Measurements from ENCODE around the gene LHFPL3. TPM values are rescaled to one million over a fixed set of nuclear protein-coding genes. Genes with fewer than 3 reads are reported as not detected.
A peak's percentile ranks its signal among the peaks of the same experiment; 100 is the strongest.

Gene LHFPL3
- total RNA-seq, 2 donors from 2014 or later = not detected

DNA sequence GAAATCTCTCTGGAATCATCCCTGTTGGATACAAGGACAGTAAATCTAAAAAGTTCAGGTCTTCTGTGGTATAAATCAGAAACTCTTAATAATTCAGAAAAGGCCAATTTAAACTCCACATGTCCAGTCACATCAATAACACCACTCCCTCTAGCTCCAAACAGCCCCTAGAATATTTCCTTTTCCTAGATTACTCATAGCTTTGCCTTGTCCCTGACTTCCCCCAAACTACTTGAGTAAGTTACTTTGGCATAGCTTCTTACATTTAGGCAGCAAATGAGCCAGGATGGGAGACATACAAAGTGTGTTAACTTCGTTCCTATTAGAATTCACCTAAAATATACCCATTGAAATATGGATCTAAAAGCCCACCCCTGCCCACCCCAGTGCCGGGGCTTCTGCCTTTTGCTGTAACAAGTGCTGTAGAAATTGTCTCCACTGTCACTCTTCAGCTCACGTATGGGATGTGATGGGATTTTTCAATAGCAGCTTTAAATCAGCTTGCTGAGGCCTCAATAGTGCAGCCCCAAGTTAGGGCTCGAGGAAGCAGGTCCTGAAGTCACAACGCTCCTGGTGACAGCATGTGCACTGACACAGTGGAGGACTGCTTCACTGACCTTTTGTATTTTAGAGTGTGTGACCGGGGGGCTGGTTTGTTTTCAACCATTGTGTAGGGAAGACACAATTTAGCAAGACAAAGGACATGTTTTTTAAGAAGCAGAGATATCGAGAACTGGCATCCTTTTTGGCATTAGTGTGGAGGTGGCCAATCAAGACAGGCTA lies 467.4 kb downstream of the LHFPL3 start:
- no peak for ATAC-seq
- no peaks in the 10 kb centered on the region for H3K9me3 Mint-ChIP-seq
- H3K4me1 Mint-ChIP-seq (ENCODE audit: low read depth in 2 of 2) = no peaks in the 10 kb centered on the region

DNA sequence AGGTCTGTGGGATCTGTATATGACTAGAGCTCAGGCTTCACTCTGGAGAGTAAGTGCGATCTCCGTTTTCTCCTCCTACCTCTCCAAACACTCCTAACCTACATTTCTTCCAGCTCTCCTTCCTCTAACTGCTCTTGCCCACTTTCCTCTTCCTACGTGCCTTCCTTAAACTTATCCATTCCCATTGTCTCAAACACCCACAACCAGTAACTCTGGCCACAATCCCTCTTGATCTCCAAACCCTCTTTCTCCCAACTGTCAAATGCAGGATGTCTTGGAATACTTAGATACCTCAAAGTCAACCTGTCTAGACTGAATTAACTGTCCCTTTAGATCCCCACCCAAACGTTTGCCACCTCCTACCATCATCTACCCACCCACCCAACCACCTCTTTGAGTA lies 471.9 kb downstream of the LHFPL3 start:
- DNase-seq (ENCODE audit: low spot score) = no peak
- Mint-ChIP-seq H3K4me3 (no peak overlapping the region), H3K27me3 (peaks cover 23 to 43% of the 10 kb centered on the region in 2 donors), H3K4me1 (ENCODE audit: low read depth in 2 of 2) (no peaks in the 10 kb centered on the region), H3K36me3 (no peaks in the 10 kb centered on the region), H3K9me3 (no peaks in the 10 kb centered on the region), H3K27ac (no peak overlapping the region)
- no peak for ATAC-seq

More for the DNA sequence above, 467.4 kb downstream of the LHFPL3 start:
- no peak for DNase-seq (ENCODE audit: low spot score)
- H3K4me3 Mint-ChIP-seq = no peak overlapping the region
- no peak overlapping the region for H3K27ac Mint-ChIP-seq
- H3K36me3 Mint-ChIP-seq = no peaks in the 10 kb centered on the region
- H3K27me3 Mint-ChIP-seq = peaks cover 23 to 31% of the 10 kb centered on the region in 2 donors

DNA sequence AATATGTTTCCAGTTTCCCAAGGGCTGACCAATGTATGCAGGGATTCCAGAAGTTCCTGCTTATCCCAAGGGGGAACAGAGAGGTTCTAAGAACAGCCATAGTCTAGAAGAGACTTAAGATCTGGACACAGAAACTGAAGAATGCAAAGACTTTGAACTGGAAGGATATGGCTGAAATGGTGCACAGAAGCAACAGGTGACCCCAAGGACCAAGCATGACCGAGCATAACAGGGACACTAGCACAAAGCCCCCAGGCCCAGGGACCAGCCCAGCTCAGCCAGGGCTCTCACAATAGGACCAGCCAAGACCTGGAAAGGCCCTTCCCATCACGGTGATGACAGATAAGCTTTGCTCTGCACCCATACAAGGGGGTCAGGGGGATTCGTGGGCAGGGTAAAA lies 472.6 kb downstream of the LHFPL3 start:
- no peaks in the 10 kb centered on the region for H3K4me1 Mint-ChIP-seq (ENCODE audit: low read depth in 2 of 2)
- DNase-seq (ENCODE audit: low spot score) (no peak), ATAC-seq (no peak)
- H3K27me3 Mint-ChIP-seq = peaks cover 23 to 41% of the 10 kb centered on the region in 2 donors
- H3K9me3 Mint-ChIP-seq = no peaks in the 10 kb centered on the region
- no peak overlapping the region for H3K27ac Mint-ChIP-seq
- H3K4me3 Mint-ChIP-seq = no peak overlapping the region
- H3K36me3 Mint-ChIP-seq = no peaks in the 10 kb centered on the region

DNA sequence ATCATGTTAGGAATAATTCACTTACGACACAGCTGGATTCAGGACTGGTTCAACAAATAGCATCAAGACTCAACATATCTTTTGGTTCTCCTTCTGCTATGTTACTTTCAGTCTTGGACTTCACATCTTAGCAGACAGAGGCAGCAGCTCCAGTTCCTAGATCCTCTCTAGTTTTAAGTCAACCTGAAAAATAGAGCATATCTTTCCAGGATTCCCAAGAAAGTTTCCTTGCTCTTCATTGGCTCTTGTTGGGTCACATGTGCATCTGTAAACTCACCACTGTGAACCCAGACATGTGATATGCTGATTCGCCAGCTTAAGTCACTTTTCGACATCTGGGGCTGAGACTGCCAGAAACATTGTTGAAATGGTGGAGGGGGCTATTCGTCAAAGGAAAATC lies 475.5 kb downstream of the LHFPL3 start:
- no peak for DNase-seq (ENCODE audit: low spot score)
- ATAC-seq = no peak
- H3K4me1 Mint-ChIP-seq (ENCODE audit: low read depth in 2 of 2) = no peaks in the 10 kb centered on the region
- H3K27ac Mint-ChIP-seq = no peak overlapping the region
- H3K4me3 Mint-ChIP-seq = no peak overlapping the region
- peaks cover 32 to 62% of the 10 kb centered on the region in 2 donors for H3K27me3 Mint-ChIP-seq
- H3K9me3 Mint-ChIP-seq = no peaks in the 10 kb centered on the region
- H3K36me3 Mint-ChIP-seq = no peaks in the 10 kb centered on the region

DNA sequence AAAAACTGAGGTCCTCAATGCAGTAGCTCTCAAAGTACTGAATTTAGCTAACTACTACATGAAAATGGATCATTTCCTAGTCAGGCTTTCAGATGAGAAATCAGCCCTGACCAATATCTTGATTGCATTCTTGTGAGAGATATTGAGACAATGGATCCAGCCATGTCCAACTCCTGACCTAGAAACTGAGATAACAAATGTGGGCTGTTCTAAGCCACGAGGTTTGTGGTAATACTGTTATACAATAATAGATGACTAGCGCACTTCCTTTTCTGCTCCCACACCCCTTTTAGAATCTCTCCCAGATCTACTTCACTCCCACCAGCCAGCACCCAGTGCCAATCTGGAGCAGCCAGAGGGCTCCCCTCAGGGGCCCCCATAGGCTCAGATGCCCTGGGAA lies 476.3 kb downstream of the LHFPL3 start:
- peaks cover 30 to 61% of the 10 kb centered on the region in 2 donors for H3K27me3 Mint-ChIP-seq
- no peaks in the 10 kb centered on the region for H3K9me3 Mint-ChIP-seq
- no peak for ATAC-seq
- no peaks in the 10 kb centered on the region for H3K4me1 Mint-ChIP-seq (ENCODE audit: low read depth in 2 of 2)
- H3K36me3 Mint-ChIP-seq = no peaks in the 10 kb centered on the region
- H3K4me3 Mint-ChIP-seq = no peak overlapping the region
- no peak for DNase-seq (ENCODE audit: low spot score)
- H3K27ac Mint-ChIP-seq = no peak overlapping the region

DNA sequence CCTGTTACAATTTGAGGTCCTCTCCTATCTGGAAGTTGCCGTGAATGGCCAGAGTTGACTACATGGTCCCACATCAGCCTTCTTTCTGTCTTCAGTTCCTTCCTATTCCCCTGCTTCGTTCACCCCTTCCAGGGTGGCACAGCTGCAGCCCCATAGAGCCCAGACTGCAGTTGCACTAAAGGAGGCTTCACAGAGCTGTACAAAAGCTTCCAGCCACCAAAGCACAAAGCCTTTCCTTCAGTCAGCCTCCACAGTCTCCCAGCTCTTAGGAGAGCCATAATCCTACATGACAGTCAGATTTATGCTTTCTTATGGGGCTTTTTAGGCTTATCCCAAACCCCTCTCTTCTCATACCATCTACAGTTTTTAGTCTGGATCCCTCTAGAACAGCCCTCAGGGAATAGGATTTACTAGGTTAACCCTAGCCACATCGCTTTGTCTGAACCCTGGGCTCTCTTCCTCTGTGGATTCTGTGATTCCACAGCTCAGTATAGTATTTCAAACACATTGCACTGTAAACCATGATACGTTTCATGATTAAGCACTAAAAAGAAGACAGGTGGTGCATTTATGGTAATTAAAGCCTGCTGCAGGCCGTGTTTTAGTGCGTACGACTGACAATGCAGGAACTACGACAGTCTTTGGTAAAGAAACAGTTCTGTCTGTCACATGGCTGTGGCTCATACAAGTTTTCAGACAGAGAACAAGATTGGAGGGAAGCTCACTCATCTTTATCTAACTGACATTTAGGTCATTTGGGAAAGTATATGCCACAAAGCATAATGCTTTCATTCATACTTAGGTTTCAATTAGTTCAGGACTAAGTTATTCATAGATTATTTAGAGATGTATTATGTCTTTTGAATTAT lies 477.3 kb downstream of the LHFPL3 start:
- Mint-ChIP-seq H3K27me3 (peaks cover 32 to 61% of the 10 kb centered on the region in 2 donors), H3K4me3 (no peak overlapping the region), H3K27ac (no peak overlapping the region), H3K36me3 (no peaks in the 10 kb centered on the region), H3K4me1 (ENCODE audit: low read depth in 2 of 2) (no peaks in the 10 kb centered on the region), H3K9me3 (no peaks in the 10 kb centered on the region)
- ATAC-seq (no peak), DNase-seq (ENCODE audit: low spot score) (no peak)

DNA sequence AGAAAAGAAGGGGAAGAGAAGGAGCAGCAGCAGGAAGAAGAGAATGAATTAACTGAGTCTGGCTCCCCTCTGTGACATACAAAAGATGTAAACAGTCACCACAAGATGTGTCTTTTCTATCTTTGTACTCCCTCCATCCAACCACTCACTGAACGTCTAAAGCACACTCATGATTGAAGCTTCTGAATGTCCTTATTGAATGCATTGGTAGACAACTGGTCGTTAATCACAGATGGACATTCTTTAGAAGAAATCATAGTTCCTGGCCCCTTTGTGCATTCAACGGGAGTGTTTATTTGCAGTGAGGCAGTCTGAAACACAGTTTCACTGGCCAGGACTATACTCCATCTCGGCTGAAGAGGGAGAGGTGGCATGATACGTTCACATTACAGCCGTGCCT lies 479.3 kb downstream of the LHFPL3 start:
- peaks cover 34 to 62% of the 10 kb centered on the region in 2 donors for H3K27me3 Mint-ChIP-seq
- no peak overlapping the region for H3K27ac Mint-ChIP-seq

DNA sequence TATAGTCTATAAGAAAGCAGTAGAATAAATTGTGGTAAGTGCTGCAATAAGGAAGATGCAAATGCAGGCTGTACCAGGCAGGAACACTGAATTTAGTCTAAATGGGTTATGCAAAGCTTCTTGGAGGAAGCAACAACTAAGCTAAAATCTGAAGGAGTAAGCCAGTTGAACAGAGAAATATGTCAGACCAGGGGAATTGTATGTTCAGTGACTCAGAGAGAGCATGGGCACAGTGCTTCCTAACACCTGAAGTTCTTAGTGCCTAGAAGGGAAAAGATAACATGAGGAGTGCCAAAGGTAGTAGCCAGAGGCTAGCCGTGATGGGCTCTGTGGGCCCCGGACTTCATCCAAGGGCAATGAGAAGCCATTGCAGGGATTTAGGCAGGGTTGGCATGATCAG lies 481.5 kb downstream of the LHFPL3 start:
- no peaks in the 10 kb centered on the region for H3K9me3 Mint-ChIP-seq
- H3K4me3 Mint-ChIP-seq = no peak overlapping the region
- no peak for ATAC-seq
- DNase-seq (ENCODE audit: low spot score) = no peak
- no peak overlapping the region for H3K27ac Mint-ChIP-seq
- peaks cover 23 to 45% of the 10 kb centered on the region in 2 donors for H3K27me3 Mint-ChIP-seq
- H3K36me3 Mint-ChIP-seq = no peaks in the 10 kb centered on the region
- no peaks in the 10 kb centered on the region for H3K4me1 Mint-ChIP-seq (ENCODE audit: low read depth in 2 of 2)

More for the DNA sequence above, 479.3 kb downstream of the LHFPL3 start:
- Mint-ChIP-seq H3K4me3 (no peak overlapping the region), H3K4me1 (ENCODE audit: low read depth in 2 of 2) (no peaks in the 10 kb centered on the region), H3K9me3 (no peaks in the 10 kb centered on the region), H3K36me3 (no peaks in the 10 kb centered on the region)
- ATAC-seq = no peak
- DNase-seq (ENCODE audit: low spot score) = no peak

DNA sequence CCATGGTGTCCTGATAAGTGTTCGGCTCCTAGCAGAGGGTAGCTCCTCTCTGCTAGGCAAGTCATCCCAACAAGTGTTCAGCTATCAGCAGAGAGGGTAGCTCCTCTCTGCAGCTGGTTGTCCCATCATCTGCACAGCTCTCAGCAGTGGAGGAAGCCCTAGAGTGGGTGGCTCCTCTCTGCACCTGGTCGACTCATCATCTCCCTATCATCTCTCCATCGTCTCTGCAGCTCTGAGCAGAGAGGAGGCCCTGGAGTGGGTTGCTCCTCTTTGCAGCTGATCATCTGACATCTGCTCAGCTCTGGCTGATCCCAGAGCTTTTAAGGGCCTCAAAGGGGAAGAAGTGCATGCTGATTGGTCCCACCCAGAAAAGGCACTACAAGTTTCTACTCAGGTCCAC lies 485.7 kb downstream of the LHFPL3 start:
- Mint-ChIP-seq H3K4me1 (ENCODE audit: low read depth in 2 of 2) (no peaks in the 10 kb centered on the region), H3K36me3 (no peaks in the 10 kb centered on the region), H3K27ac (no peak overlapping the region), H3K4me3 (no peak overlapping the region), H3K9me3 (no peaks in the 10 kb centered on the region), H3K27me3 (peaks cover 21 to 31% of the 10 kb centered on the region in 2 donors)
- ATAC-seq (peak; percentile 5 to 20), DNase-seq (ENCODE audit: low spot score) (no peak)

DNA sequence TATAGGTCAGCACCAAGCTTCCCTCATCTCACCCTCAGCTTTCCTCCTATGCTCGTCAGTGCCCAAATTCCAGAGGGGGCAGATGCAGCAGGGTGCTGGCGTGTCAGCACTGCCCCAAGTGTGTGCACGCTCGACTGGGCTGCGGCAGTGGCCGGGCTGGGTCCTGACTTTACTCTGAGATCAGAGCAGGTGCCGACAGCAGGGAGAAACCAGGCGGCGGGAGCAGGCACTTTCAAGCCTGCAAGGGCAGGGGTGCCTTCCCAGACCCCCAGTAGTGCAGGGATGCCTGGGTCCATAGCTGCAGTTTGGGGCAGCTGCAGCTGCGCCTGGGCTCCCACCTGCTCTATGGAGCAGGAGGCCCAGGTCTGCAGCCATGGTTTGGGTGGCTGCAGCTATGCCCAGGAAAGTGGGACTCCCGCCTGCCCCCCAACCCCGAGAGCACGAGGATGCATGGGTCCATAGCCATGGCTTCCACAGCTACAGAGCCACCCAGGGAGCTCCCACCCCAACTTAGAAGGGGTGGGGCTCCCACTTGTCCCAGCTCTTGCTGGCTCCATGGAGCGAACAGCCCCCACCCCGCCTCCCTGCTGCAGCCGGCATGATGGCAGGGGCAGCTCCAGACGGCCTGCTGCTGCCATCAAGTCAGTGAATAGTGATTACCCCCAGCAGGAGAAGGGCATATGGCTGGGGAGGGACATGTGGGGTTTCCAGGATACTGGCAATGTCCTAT lies 486.4 kb downstream of the LHFPL3 start:
- peaks cover 20 to 28% of the 10 kb centered on the region in 2 donors for H3K27me3 Mint-ChIP-seq
- no peaks in the 10 kb centered on the region for H3K4me1 Mint-ChIP-seq (ENCODE audit: low read depth in 2 of 2)
- H3K36me3 Mint-ChIP-seq = no peaks in the 10 kb centered on the region
- ATAC-seq (peak in 1 of 2 donors; percentile 30), DNase-seq (ENCODE audit: low spot score) (no peak)
- H3K27ac Mint-ChIP-seq = no peak overlapping the region
- no peak overlapping the region for H3K4me3 Mint-ChIP-seq
- no peaks in the 10 kb centered on the region for H3K9me3 Mint-ChIP-seq

DNA sequence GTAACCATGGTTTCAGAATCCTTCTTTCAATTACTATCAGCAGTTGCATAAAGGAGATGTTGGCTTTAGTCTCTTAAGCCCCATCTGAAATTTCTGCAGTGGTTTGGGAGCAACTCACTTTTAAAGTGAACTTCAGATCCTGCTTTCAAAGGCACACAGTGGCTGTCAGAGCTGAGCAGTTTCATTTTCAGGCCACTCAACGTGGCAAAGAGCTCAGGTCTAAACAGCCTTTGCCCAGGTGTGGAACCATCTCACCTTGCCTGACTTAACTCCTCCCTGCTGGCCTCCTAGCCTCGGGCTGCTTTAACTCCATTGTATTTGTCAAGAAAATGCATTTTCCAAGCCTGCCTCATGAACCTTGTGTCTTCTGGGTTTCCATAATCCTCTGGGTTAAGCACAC lies 488.1 kb downstream of the LHFPL3 start:
- ATAC-seq (no peak), DNase-seq (ENCODE audit: low spot score) (no peak)
- Mint-ChIP-seq H3K4me1 (ENCODE audit: low read depth in 2 of 2) (no peaks in the 10 kb centered on the region), H3K36me3 (no peaks in the 10 kb centered on the region), H3K27ac (no peak overlapping the region), H3K9me3 (no peaks in the 10 kb centered on the region), H3K27me3 (peaks cover 12 to 13% of the 10 kb centered on the region in 2 donors), H3K4me3 (no peak overlapping the region)

DNA sequence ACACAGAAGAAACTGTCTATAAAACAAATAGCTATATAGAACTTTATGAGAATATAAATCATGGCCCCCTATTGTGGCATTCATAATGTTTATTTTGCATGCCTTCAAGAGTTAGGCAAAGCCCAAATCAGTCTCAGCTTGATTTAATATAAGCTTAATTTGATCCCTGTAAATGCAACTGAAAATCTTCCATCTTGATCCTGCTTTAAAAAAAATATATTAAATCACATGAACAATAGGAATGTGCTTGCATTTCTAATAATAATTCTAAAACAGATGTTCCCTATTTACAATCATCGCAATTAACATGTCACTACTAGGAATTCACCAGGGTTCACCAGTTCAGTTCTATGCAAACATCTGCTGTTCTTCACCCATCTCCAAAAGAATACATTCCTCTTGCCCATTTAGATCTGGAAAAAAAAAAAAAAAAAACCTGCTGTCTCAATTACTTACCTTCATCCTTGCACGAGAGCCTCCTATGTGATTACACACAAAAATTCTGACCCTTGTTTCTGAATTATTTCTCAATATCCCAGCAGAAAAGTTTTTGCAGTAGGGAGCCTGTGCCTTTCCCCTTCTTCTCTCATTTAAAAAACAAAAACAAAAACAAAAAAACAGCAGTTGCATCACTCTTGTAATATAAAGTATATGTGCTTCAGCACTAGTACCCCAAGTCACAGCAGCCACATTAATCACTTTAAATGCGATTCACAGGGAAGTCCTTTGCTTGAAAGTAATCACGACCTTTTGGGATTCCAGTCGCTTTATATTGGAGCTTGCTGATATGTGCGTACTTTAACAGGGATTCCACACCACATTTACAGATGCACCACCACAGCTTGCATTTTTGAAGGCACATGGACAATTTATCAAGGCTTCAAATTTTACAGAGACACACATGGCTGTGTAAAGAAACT lies 490.8 kb downstream of the LHFPL3 start:
- H3K9me3 Mint-ChIP-seq = no peaks in the 10 kb centered on the region
- DNase-seq (ENCODE audit: low spot score) = no peak
- H3K27ac Mint-ChIP-seq = no peak overlapping the region
- H3K4me3 Mint-ChIP-seq = no peak overlapping the region
- no peak for ATAC-seq
- H3K4me1 Mint-ChIP-seq (ENCODE audit: low read depth in 2 of 2) = no peaks in the 10 kb centered on the region
- no peaks in the 10 kb centered on the region for H3K36me3 Mint-ChIP-seq
- peaks cover 11 to 12% of the 10 kb centered on the region in 2 donors for H3K27me3 Mint-ChIP-seq

Data from natural killer cell treated with Interleukin-12 subunit alpha and Interleukin-12 subunit beta and Interleukin-15 and Interleukin-18, amount 100 ng/mL, for 72 hours (primary cell).